IMR-90 (cell line): ENCODE data around the gene MBOAT1. TPM values are rescaled to one million over a fixed set of nuclear protein-coding genes. Genes with fewer than 3 reads are reported as not detected.

Source experiments
- ATAC-seq: fragments of 200-7000 bp; cut with Tn5 transposase; 2 replicates; pipeline ENCODE4 v1.9.1; 2020; ENCODE audit warnings: low read depth, mild to moderate bottlenecking, moderate library complexity
- BruUV-seq: library from RNA; stranded (reverse); fragments of 400-500 nt; replicated peaks from 2 replicates; lab custom pipeline; 2021; lab: Mats Ljungman, UMichigan
- CTCF ChIA-PET: fragments of 300-600 bp; formaldehyde crosslinking; extraction: SDS; loops from one replicate; lab custom pipeline; 2021; ENCODE audit warnings: antibody characterized with exemption; lab: Yijun Ruan, JAX
- POLR2A ChIA-PET: fragments of 300-600 bp; sonication (Branson Sonifier 250); formaldehyde crosslinking; loops from one replicate; lab custom pipeline; 2022; ENCODE audit warnings: antibody characterized with exemption; ENCODE audit not compliant: unreplicated experiment; lab: Charles Lee
- DNase-seq: peaks from one replicate; pipeline ENCODE4 v3.0.0; 2013
- H2AFZ ChIP-seq: replicated peaks from 2 replicates; pipeline ENCODE3; 2013; ENCODE audit warnings: low read length, mild to moderate bottlenecking; ENCODE audit not compliant: poor library complexity
- H2AK5ac ChIP-seq: 2 replicates; pipeline ENCODE4 v1.6.1; 2013; ENCODE audit warnings: low read depth, low read length, inconsistent platforms
- H2AK9ac ChIP-seq: replicated peaks from 2 replicates; pipeline ENCODE3; 2013; ENCODE audit warnings: mild to moderate bottlenecking, low read depth, low read length, moderate library complexity; ENCODE audit not compliant: poor library complexity
- H2BK120ac ChIP-seq: 2 replicates; pipeline ENCODE4 v1.6.1; 2013; ENCODE audit warnings: low read depth, low read length, inconsistent platforms
- H2BK15ac ChIP-seq: 3 replicates; pipeline ENCODE4 v1.6.1; 2013; ENCODE audit warnings: low read depth, low read length, inconsistent platforms
- H2BK20ac ChIP-seq: 2 replicates; pipeline ENCODE4 v1.6.1; 2013; ENCODE audit warnings: low read depth, mild to moderate bottlenecking, inconsistent platforms, low read length, moderate library complexity
- H2BK5ac ChIP-seq: 2 replicates; pipeline ENCODE4 v1.6.1; 2013; ENCODE audit warnings: mild to moderate bottlenecking, low read depth, low read length, inconsistent platforms; ENCODE audit not compliant: poor library complexity, severe bottlenecking
- H3K14ac ChIP-seq: replicated peaks from 2 replicates; pipeline ENCODE4 v1.6.1; 2013; ENCODE audit warnings: low read depth, low read length, inconsistent platforms
- H3K18ac ChIP-seq: 2 replicates; pipeline ENCODE4 v1.6.1; 2013; ENCODE audit warnings: low read depth, low read length, control low read depth
- H3K23ac ChIP-seq: 2 replicates; pipeline ENCODE4 v1.6.1; 2013; ENCODE audit warnings: low read depth, low read length, inconsistent platforms
- H3K27ac ChIP-seq: 2 replicates; pipeline ENCODE4 v1.5.1; 2013; ENCODE audit warnings: mild to moderate bottlenecking, control low read depth, low read length; ENCODE audit not compliant: insufficient read depth
- H3K27me3 ChIP-seq: 2 replicates; pipeline ENCODE4 v1.6.1; 2013; ENCODE audit warnings: low read length; ENCODE audit not compliant: control insufficient read depth, insufficient read depth
- H3K36me3 ChIP-seq: 2 replicates; pipeline ENCODE4 v1.6.1; 2013; ENCODE audit warnings: low read length, mixed read lengths; ENCODE audit not compliant: control insufficient read depth, insufficient read depth
- H3K4ac ChIP-seq: 2 replicates; pipeline ENCODE4 v1.6.1; 2013; ENCODE audit warnings: low read depth, low read length, inconsistent platforms
- H3K4me1 ChIP-seq: 2 replicates; pipeline ENCODE4 v1.6.1; 2013; ENCODE audit warnings: low read length, mixed read lengths; ENCODE audit not compliant: control insufficient read depth, insufficient read depth
- H3K4me2 ChIP-seq: 2 replicates; pipeline ENCODE4 v1.6.1; 2013; ENCODE audit warnings: low read depth, mild to moderate bottlenecking, control low read depth, low read length, moderate library complexity
- H3K4me3 ChIP-seq: 2 replicates; pipeline ENCODE4 v1.5.1; 2013; ENCODE audit warnings: low read depth, mild to moderate bottlenecking, control low read depth, low read length, moderate library complexity; ENCODE audit not compliant: insufficient read depth
- H3K56ac ChIP-seq: 2 replicates; pipeline ENCODE4 v1.6.1; 2013; ENCODE audit warnings: low read length, inconsistent platforms; ENCODE audit not compliant: insufficient read depth; ENCODE audit errors: extremely low read depth
- H3K79me1 ChIP-seq, 2 experiments: 2 replicates each; pipeline ENCODE4 v1.6.1; 2013; ENCODE audit warnings: low read length in 2 of 2, inconsistent platforms in 1 of 2, low read depth in 1 of 2
- H3K9ac ChIP-seq: 2 replicates; pipeline ENCODE4 v1.6.1; 2013; ENCODE audit warnings: low read depth, low read length, control low read depth
- H3K9me1 ChIP-seq: 2 replicates; pipeline ENCODE4 v1.6.1; 2013; ENCODE audit warnings: low read length, inconsistent platforms; ENCODE audit not compliant: insufficient read depth
- H3K9me3 ChIP-seq: 2 replicates; pipeline ENCODE4 v1.6.1; 2013; ENCODE audit warnings: low read length; ENCODE audit not compliant: control insufficient read depth, insufficient read depth
- H4K20me1 ChIP-seq: 2 replicates; pipeline ENCODE4 v1.6.1; 2013; ENCODE audit warnings: low read length, inconsistent platforms; ENCODE audit not compliant: insufficient read depth
- H4K5ac ChIP-seq: 2 replicates; pipeline ENCODE4 v1.6.1; 2013; ENCODE audit warnings: mild to moderate bottlenecking, low read depth, low read length, control low read depth
- H4K8ac ChIP-seq, 2 experiments: 2 replicates each; pipeline ENCODE4 v1.6.1; 2013; ENCODE audit warnings: low read depth in 2 of 2, low read length in 2 of 2, control low read depth in 1 of 2, inconsistent platforms in 1 of 2
- H4K91ac ChIP-seq: 2 replicates; pipeline ENCODE4 v1.6.1; 2013; ENCODE audit warnings: low read depth, low read length, inconsistent platforms; ENCODE audit not compliant: insufficient read depth
- MAZ ChIP-seq: IDR thresholded peaks from 2 replicates; pipeline ENCODE4 v1.6.1; 2012; ENCODE audit warnings: low read depth, mild to moderate bottlenecking, low read length, improper control_type of control experiment, moderate library complexity, borderline replicate concordance
- NFE2L2 ChIP-seq: fragments of 150-350 bp; IDR thresholded peaks from 2 replicates; pipeline ENCODE4 v1.6.1; 2016; ENCODE audit warnings: low read depth, mild to moderate bottlenecking, low read length
- POLR2A ChIP-seq: IDR thresholded peaks from 2 replicates; pipeline ENCODE4 v1.6.1; 2012; ENCODE audit warnings: mild to moderate bottlenecking, low read depth, low read length
- RFX5 ChIP-seq: IDR thresholded peaks from 2 replicates; pipeline ENCODE4 v1.8.0; 2012; ENCODE audit warnings: low read depth, mild to moderate bottlenecking, low read length, moderate library complexity
- WGBS, 2 experiments: methylation state at CpG; one replicate each; pipeline versions ENCODE4 v1.1.5 to v1.1.7; 2013; ENCODE audit warnings: missing lambda C conversion rate in 2 of 2; ENCODE audit not compliant: insufficient read length in 1 of 2; ENCODE audit errors: extremely low coverage in 2 of 2; 5-methylcytosine and 5-hydroxymethylcytosine counted together
- dilution Hi-C: fragments of 300-500 bp; cut with HindIII; formaldehyde crosslinking; loops from one replicate; pipeline ENCODE4 v1.14.3; 2018; ENCODE audit warnings: low sequenced_read_pairs; ENCODE audit not compliant: unreplicated experiment
- in situ Hi-C: fragments of 300-500 bp; cut with MboI; formaldehyde crosslinking; loops from 3 replicates; pipeline ENCODE4 v1.14.3; 2019; ENCODE audit warnings: low sequenced_read_pairs, inconsistent platforms, mixed read lengths
- intact Hi-C: fragments of 100-400 bp; cut with micrococcal nuclease; formaldehyde crosslinking; loops from 2 replicates; pipeline ENCODE4 v1.10.0; 2022
- polyA plus RNA-seq, 3 experiments: library from polyadenylated mRNA; depleted of rRNA; stranded (reverse); fragments of >200 nt; gene quantifications; 2 replicates each; pipeline ENCODE4 v1.2.3, GENCODE V29; 2012; ENCODE audit warnings: low replicate concordance in 1 of 3
- total RNA-seq: library from RNA; depleted of rRNA; stranded (reverse); fragments of >200 nt; gene quantifications from 2 replicates; pipeline ENCODE4 v1.2.3, GENCODE V29; 2012

MBOAT1 gene
- total and polyA plus RNA-seq, 2 of the 4 experiments (the other 2 are of a cell fraction): 1.6 to 4.7 TPM

- TF ChIP-seq POLR2A: no peak
Observed at GRCh38 chr6:20160541-20161283, 51.6 kb downstream of the MBOAT1 start (continued).

DNA sequence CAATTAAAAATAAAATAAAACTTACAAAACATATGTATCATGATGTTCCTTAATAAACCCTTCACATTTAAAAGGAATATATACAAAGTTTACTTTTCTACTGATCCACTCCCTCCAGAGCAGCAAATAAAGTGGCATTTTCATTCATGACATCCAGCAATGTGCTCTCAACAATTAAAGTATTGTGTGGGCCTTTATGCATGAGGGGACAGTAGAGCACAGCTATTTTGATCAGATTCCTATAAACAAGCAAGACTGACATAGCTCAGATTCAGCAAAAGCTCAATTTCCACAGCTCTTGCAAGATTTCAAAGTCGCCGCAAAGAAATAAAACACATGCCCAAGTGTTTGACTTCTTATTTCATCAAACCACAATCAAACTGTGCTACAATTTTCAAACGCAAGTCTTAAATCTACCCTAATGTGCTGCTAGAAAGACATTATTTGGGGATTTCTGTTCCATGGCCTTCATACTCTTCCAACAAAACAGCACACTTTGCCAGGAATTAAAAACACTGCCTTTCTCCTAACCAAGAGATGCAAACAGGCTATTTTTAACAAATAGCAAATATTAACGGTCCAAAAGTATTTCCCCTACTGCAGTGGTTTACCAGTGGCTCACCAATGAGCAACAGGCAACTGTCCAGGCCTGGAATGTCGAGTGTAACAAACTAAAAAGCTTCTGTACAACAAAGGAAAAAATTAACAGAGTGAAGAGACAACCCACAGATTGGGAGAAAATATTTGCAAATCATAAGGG lies 52.3 kb downstream of the MBOAT1 start:
- Histone ChIP-seq H3K4me1 (peaks cover 1% of the 10 kb centered on the region), H3K9me3 (no peaks in the 10 kb centered on the region), H3K23ac (no peak overlapping the region), H3K27ac (no peak overlapping the region), H2AK5ac (no peak overlapping the region), H3K14ac (no peak overlapping the region), H2BK15ac (no peak overlapping the region), H3K36me3 (no peaks in the 10 kb centered on the region), H4K20me1 (no peaks in the 10 kb centered on the region), H2BK120ac (no peak overlapping the region), H2AK9ac (no peak overlapping the region), H3K4me2 (peak overlapping the region; percentile 28; the same call in 1 of the 2 replicates), H3K18ac (no peak overlapping the region), H2AFZ (no peak overlapping the region), H4K8ac (no peak overlapping the region), H3K9me1 (peaks cover 3% of the 10 kb centered on the region; the same call in 1 of the 2 replicates), H3K4me3 (no peak overlapping the region), H3K9ac (no peak overlapping the region), H3K79me1 (peaks cover 0 to 4% of the 10 kb centered on the region in 2 experiments; a peak in 2 of 4 replicates), H2BK20ac (no peak overlapping the region), H3K56ac (no peak overlapping the region), H4K91ac (no peak overlapping the region), H3K4ac (no peak overlapping the region), H2BK5ac (no peak overlapping the region), H4K5ac (no peak overlapping the region), H3K27me3 (no peaks in the 10 kb centered on the region)
- BruUV-seq: no TSS peak
- in situ Hi-C loops: no loop called here
- intact Hi-C loops: no loop called here
- ChIA-PET CTCF (interaction anchor here (0.6 kb wide), 1 partner anchor 26 kb away, joined by 3 read pairs; no protein-coding TSS in a partner anchor), POLR2A (no interaction called here)
- WGBS, 2 experiments: no CpG with 5 or more reads among the region's 5 CpGs
- DNase-seq (peak; percentile 6), ATAC-seq (peak; percentile 85)
- dilution Hi-C loops: no loop called here
- TF ChIP-seq MAZ (no peak), RFX5 (no peak), NFE2L2 (no peak), POLR2A (no peak)
